Gastroesophageal sphincter (tissue), 3 donors: ENCODE results near the gene KCNH3.

Experiments used
- CTCF ChIP-seq, 4 experiments: fragments of 200-600 bp in 2 of 4; fragments of 450-650 bp in 2 of 4; sonication (generic) in 1 of 4; IDR thresholded peaks; one replicate each; pipeline ENCODE4 v1.5.1; 2017 to 2019; ENCODE audit warnings: antibody characterized with exemption in 4 of 4, mild to moderate bottlenecking in 2 of 4, moderate library complexity in 2 of 4
- EP300 ChIP-seq: sonication (generic); formaldehyde crosslinking; IDR thresholded peaks from one replicate; pipeline ENCODE4 v1.6.1; 2017; ENCODE audit warnings: antibody characterized with exemption, mild to moderate bottlenecking
- POLR2A ChIP-seq, 2 donors: fragments of 450-650 bp; IDR thresholded peaks; one replicate each; pipeline ENCODE4 v1.6.1; 2017; ENCODE audit warnings: antibody characterized with exemption in 2 of 2, mild to moderate bottlenecking in 2 of 2, moderate library complexity in 1 of 2

GRCh38 chr12:49584591-49584990 lies 45.8 kb downstream of the KCNH3 start:
- TF ChIP-seq POLR2A (IDR thresholded peaks at IDR 0.05) (no peak), CTCF (IDR thresholded peaks at IDR 0.05) (no peak), EP300 (no peak)
